Choroid plexus epithelial cell (primary cell): ENCODE results near the gene AFAP1L2.
A peak's percentile ranks its signal among the peaks of the same experiment; 100 is the strongest.

Experiments used
- DNase-seq: peaks from one replicate; pipeline ENCODE4 v3.0.0-alpha.2; 2010; ENCODE audit warnings: low read depth
- H3K4me3 ChIP-seq: 2 replicates; pipeline ENCODE4 v1.5.1; 2011; ENCODE audit warnings: low read depth, mild to moderate bottlenecking, control low read depth, low read length, moderate library complexity
- CTCF ChIP-seq: conservative IDR thresholded peaks from 2 replicates; pipeline ENCODE4 v1.5.1; 2011; ENCODE audit warnings: low read depth, mild to moderate bottlenecking, control low read depth, inconsistent platforms, low read length, moderate library complexity

Gene AFAP1L2

GRCh38 chr10:114437473-114438292 lies 33.4 kb upstream of the AFAP1L2 start:
- peak; percentile 59 for DNase-seq
- H3K4me3 ChIP-seq = no peak overlapping the region
- TF ChIP-seq CTCF = peak; percentile 77

- no peak for TF ChIP-seq CTCF
- DNase-seq = no peak
- no peak overlapping the region for H3K4me3 ChIP-seq
Observed at GRCh38 chr10:114436941-114437340, 32.6 kb upstream of the AFAP1L2 start.

- no peak for TF ChIP-seq CTCF
- no peak overlapping the region for H3K4me3 ChIP-seq
- peak; percentile 43 for DNase-seq
Observed at GRCh38 chr10:114432566-114433093, 28.3 kb upstream of the AFAP1L2 start.

- H3K4me3 ChIP-seq = no peak overlapping the region
- DNase-seq = peak; percentile 6
- no peak for TF ChIP-seq CTCF
Observed at GRCh38 chr10:114431414-114432135, 27.3 kb upstream of the AFAP1L2 start.

- no peak for DNase-seq
- H3K4me3 ChIP-seq = no peak overlapping the region
- TF ChIP-seq CTCF = no peak
Observed at GRCh38 chr10:114430688-114431413, 26.5 kb upstream of the AFAP1L2 start.

GRCh38 chr10:114429581-114430335 lies 25.5 kb upstream of the AFAP1L2 start:
- no peak for TF ChIP-seq CTCF
- DNase-seq = no peak
- no peak overlapping the region for H3K4me3 ChIP-seq
